OCI-LY3 (cell line): ENCODE results near the gene DOCK1.

ENCODE experiments used
- EZH2phosphoT487 ChIP-seq: fragments of 200-600 bp; shearing (Covaris generic); IDR thresholded peaks from 2 replicates; pipeline ENCODE4 v1.6.1; 2018; ENCODE audit warnings: antibody characterized with exemption, mixed run types, low read depth
- TF ChIP-seq, protein P1 (sequence below): fragments of 200-600, 300-600 bp; sonication (generic); IDR thresholded peaks from 2 replicates; pipeline ENCODE4 v1.5.1; 2014; ENCODE audit warnings: antibody characterized with exemption, low read length, low read depth

DNA sequence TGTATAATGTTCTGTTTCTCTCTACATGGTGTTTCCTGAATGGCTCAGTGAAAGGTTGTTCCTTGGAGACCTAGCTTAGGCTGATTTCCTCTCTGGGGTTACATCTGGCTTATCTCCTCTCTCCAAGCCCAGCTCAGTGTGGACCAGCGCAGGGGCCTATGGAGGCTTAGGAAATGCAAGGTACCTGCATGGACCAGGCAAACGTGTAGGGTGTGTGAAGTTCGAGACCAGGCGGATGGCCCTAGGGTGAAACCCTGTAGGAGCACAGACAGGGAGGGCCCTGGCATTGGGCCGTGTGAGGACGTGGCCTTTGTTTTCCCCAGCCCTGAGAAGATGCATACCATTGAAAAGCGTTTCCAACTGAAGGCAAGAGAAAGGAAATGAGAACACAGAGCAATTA, 59.0 kb downstream of the DOCK1 start:
- TF ChIP-seq, protein P1, sequence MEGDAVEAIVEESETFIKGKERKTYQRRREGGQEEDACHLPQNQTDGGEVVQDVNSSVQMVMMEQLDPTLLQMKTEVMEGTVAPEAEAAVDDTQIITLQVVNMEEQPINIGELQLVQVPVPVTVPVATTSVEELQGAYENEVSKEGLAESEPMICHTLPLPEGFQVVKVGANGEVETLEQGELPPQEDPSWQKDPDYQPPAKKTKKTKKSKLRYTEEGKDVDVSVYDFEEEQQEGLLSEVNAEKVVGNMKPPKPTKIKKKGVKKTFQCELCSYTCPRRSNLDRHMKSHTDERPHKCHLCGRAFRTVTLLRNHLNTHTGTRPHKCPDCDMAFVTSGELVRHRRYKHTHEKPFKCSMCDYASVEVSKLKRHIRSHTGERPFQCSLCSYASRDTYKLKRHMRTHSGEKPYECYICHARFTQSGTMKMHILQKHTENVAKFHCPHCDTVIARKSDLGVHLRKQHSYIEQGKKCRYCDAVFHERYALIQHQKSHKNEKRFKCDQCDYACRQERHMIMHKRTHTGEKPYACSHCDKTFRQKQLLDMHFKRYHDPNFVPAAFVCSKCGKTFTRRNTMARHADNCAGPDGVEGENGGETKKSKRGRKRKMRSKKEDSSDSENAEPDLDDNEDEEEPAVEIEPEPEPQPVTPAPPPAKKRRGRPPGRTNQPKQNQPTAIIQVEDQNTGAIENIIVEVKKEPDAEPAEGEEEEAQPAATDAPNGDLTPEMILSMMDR, result no peak
- TF ChIP-seq EZH2phosphoT487, result no peak
